HepG2 (cell line): ENCODE results near the gene RASAL1.

Experiments
- ARID2 ChIP-seq: sonication (generic); formaldehyde crosslinking; IDR thresholded peaks from 2 replicates; pipeline ENCODE4 v1.8.1; 2022; ENCODE audit warnings: mild to moderate bottlenecking, missing genetic modification reagents, borderline replicate concordance
- ISL2 ChIP-seq: sonication (generic); formaldehyde crosslinking; IDR thresholded peaks from 2 replicates; pipeline ENCODE4 v1.5.0; 2020; ENCODE audit warnings: missing genetic modification reagents
- SMC3 ChIP-seq: IDR thresholded peaks from 2 replicates; pipeline ENCODE4 v1.6.1; 2011; ENCODE audit warnings: low read length, improper control_type of control experiment
- ZNF296 ChIP-seq: sonication (generic); formaldehyde crosslinking; conservative IDR thresholded peaks from 2 replicates; pipeline ENCODE4 v1.5.0; 2020; ENCODE audit warnings: mild to moderate bottlenecking, missing genetic modification reagents
- TF ChIP-seq, protein P1 (sequence below): sonication (generic); formaldehyde crosslinking; IDR thresholded peaks from 2 replicates; pipeline ENCODE4 v1.5.0; 2020; ENCODE audit warnings: missing genetic modification reagents

DNA sequence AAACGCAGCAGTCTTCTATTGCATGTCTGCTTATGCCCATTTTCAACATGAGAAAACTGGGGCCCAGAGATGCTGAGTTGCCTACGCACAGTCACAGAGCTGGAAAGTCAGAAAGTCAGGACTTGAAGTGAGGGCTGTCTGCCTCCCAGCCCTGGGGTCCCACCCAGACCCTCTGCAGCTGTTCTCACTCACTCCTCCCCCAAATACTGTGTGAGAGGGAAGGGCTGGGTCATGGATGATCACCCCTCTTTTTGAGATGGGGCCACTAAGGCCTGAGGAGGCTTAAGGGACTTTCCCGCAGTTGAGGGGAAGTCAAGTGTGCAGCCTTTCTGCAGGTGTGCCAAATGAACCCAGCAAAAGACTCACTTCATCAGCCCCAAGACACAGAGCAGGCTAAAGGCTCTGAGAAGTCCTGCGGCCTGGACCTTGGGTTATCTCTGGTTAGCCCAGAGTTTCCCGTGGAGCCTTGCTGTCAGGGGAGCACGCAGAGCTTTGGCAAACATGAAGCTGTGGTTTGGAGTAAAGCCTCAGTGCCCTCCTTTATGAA is 60.4 kb downstream of the RASAL1 start:
- TF ChIP-seq SMC3 = no peak
- TF ChIP-seq, protein P1, sequence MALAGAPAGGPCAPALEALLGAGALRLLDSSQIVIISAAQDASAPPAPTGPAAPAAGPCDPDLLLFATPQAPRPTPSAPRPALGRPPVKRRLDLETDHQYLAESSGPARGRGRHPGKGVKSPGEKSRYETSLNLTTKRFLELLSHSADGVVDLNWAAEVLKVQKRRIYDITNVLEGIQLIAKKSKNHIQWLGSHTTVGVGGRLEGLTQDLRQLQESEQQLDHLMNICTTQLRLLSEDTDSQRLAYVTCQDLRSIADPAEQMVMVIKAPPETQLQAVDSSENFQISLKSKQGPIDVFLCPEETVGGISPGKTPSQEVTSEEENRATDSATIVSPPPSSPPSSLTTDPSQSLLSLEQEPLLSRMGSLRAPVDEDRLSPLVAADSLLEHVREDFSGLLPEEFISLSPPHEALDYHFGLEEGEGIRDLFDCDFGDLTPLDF = no peak
- TF ChIP-seq ARID2 (CRISPR knock-in tag) = no peak
- no peak for TF ChIP-seq ZNF296 (CRISPR knock-in tag)
- no peak for TF ChIP-seq ISL2
